Measurements from ENCODE around the gene COX7A2L. TPM values are rescaled to one million over a fixed set of nuclear protein-coding genes. Genes with fewer than 3 reads are reported as not detected.

The COX7A2L gene
- total and polyA plus RNA-seq, 2 experiments from 2014 or later: 112 to 149 TPM

DNA sequence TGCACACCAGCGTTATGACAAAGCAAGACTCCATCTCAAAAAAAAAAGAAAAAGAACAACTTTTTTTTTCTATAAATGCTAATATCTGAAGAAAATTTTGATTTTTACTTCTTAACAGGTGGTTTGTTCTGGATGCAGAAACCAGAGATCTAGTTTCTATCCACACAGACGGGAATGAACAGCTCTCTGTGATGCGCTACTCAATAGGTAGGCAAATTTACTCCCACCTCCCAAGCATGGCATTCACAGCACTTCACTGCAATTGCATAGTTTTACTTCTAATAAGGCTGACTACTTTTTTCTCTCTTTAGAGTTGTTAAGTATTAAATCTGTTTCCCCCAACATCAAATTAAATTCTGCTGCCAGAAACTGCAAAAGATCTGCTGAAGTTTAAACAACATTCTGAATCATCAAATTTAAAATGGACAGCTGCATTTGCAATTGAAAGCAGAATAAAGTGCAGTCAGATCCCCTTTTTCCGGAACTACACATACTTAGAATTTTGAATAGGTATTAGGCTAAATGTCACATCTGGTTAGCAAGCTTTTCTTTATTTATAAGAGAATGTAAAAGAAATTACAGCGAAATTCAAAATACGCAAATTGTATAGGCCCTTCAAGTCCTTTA lies 45.1 kb downstream of the COX7A2L start:
- no peak for TF ChIP-seq ZNF114 (CRISPR knock-in tag; IDR thresholded peaks at IDR 0.05)
- TF ChIP-seq, protein P1, sequence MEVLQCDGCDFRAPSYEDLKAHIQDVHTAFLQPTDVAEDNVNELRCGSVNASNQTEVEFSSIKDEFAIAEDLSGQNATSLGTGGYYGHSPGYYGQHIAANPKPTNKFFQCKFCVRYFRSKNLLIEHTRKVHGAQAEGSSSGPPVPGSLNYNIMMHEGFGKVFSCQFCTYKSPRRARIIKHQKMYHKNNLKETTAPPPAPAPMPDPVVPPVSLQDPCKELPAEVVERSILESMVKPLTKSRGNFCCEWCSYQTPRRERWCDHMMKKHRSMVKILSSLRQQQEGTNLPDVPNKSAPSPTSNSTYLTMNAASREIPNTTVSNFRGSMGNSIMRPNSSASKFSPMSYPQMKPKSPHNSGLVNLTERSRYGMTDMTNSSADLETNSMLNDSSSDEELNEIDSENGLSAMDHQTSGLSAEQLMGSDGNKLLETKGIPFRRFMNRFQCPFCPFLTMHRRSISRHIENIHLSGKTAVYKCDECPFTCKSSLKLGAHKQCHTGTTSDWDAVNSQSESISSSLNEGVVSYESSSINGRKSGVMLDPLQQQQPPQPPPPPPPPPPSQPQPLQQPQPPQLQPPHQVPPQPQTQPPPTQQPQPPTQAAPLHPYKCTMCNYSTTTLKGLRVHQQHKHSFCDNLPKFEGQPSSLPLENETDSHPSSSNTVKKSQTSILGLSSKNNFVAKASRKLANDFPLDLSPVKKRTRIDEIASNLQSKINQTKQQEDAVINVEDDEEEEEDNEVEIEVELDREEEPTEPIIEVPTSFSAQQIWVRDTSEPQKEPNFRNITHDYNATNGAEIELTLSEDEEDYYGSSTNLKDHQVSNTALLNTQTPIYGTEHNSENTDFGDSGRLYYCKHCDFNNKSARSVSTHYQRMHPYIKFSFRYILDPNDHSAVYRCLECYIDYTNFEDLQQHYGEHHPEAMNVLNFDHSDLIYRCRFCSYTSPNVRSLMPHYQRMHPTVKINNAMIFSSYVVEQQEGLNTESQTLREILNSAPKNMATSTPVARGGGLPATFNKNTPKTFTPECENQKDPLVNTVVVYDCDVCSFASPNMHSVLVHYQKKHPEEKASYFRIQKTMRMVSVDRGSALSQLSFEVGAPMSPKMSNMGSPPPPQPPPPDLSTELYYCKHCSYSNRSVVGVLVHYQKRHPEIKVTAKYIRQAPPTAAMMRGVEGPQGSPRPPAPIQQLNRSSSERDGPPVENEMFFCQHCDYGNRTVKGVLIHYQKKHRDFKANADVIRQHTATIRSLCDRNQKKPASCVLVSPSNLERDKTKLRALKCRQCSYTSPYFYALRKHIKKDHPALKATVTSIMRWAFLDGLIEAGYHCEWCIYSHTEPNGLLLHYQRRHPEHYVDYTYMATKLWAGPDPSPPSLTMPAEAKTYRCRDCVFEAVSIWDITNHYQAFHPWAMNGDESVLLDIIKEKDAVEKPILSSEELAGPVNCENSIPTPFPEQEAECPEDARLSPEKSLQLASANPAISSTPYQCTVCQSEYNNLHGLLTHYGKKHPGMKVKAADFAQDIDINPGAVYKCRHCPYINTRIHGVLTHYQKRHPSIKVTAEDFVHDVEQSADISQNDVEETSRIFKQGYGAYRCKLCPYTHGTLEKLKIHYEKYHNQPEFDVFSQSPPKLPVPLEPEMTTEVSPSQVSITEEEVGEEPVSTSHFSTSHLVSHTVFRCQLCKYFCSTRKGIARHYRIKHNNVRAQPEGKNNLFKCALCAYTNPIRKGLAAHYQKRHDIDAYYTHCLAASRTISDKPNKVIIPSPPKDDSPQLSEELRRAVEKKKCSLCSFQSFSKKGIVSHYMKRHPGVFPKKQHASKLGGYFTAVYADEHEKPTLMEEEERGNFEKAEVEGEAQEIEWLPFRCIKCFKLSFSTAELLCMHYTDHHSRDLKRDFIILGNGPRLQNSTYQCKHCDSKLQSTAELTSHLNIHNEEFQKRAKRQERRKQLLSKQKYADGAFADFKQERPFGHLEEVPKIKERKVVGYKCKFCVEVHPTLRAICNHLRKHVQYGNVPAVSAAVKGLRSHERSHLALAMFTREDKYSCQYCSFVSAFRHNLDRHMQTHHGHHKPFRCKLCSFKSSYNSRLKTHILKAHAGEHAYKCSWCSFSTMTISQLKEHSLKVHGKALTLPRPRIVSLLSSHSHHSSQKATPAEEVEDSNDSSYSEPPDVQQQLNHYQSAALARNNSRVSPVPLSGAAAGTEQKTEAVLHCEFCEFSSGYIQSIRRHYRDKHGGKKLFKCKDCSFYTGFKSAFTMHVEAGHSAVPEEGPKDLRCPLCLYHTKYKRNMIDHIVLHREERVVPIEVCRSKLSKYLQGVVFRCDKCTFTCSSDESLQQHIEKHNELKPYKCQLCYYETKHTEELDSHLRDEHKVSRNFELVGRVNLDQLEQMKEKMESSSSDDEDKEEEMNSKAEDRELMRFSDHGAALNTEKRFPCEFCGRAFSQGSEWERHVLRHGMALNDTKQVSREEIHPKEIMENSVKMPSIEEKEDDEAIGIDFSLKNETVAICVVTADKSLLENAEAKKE (CRISPR knock-in tag; IDR thresholded peaks at IDR 0.05): no peak
- H3K9me2 ChIP-seq (ENCODE audit: insufficient read depth): no peaks in the 10 kb centered on the region
- H3K79me2 ChIP-seq (replicated peaks; ENCODE audit: insufficient read depth): no peaks in the 10 kb centered on the region
- Mint-ChIP-seq H3K4me1 (0 out of 3 replicates have a peak, but pooled peaks cover 2% of the 10 kb centered on the region), H3K4me3 (no peak overlapping the region), H3K27me3 (ENCODE audit: insufficient read depth, low read depth, poor library complexity) (no peaks in the 10 kb centered on the region), H3K9me3 (no peaks in the 10 kb centered on the region), H3K36me3 (ENCODE audit: low read depth) (peaks cover 32% of the 10 kb centered on the region), H3K27ac (no peak overlapping the region)
- no peak overlapping the region for H3K4me2 ChIP-seq
- H3F3A ChIP-seq (replicated peaks; ENCODE audit: low read depth): no peaks in the 10 kb centered on the region
- no peak overlapping the region for H3K4me3 ChIP-seq
- no peaks in the 10 kb centered on the region for H3K36me3 ChIP-seq (ENCODE audit: insufficient read depth)
- H3K4me1 ChIP-seq (ENCODE audit: insufficient read depth): 0 out of 2 replicates have a peak, but pooled peaks cover 4% of the 10 kb centered on the region
- no peak overlapping the region for H3K27ac ChIP-seq (ENCODE audit: low read depth)
- H4K20me1 ChIP-seq (replicated peaks; ENCODE audit: insufficient read depth): no peaks in the 10 kb centered on the region
- H3K27me3 ChIP-seq (ENCODE audit: insufficient read depth): no peaks in the 10 kb centered on the region
- no peak overlapping the region for H2AFZ ChIP-seq
- no peak for DNase-seq (ENCODE audit: low spot score)
- ATAC-seq: no peak

DNA sequence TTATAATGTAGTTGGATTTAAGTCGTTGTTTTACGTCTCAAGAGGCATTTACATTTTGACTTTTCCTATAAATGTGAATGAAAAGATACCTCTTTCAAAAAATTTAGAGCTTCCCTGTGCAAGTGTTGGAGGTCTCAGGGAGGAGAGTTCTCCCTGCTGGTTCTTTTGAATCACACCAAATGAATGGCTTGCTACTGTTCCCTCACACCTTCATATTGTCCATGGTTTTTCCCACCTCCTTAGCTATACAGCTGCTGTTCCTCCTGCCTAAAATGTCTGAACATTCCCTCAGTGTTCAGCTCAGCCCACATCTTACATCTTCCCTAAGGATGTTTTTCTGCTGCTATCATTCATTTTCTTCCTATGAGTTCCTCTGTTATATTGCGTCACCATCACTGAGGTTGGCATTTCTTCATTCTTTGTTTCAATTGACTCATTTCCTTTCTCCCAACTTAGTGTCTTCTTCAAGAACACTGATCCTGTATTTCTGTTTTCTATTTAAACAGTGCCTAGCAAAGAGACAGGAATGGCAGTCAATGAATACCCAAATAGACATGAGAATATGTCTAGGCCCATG lies 46.0 kb downstream of the COX7A2L start:
- Histone ChIP-seq H3K79me2 (replicated peaks; ENCODE audit: insufficient read depth) (no peaks in the 10 kb centered on the region), H3K27me3 (ENCODE audit: insufficient read depth) (no peaks in the 10 kb centered on the region), H3K36me3 (ENCODE audit: insufficient read depth) (no peaks in the 10 kb centered on the region), H3F3A (replicated peaks; ENCODE audit: low read depth) (no peaks in the 10 kb centered on the region), H3K27ac (ENCODE audit: low read depth) (no peak overlapping the region), H3K4me1 (ENCODE audit: insufficient read depth) (0 out of 2 replicates have a peak, but pooled peaks cover 4% of the 10 kb centered on the region), H3K4me2 (no peak overlapping the region), H3K9me2 (ENCODE audit: insufficient read depth) (no peaks in the 10 kb centered on the region), H2AFZ (no peak overlapping the region), H4K20me1 (replicated peaks; ENCODE audit: insufficient read depth) (0 out of 2 replicates have a peak, but pooled peaks cover 3% of the 10 kb centered on the region), H3K4me3 (no peak overlapping the region)
- DNase-seq (ENCODE audit: low spot score) (no peak), ATAC-seq (no peak)
- no peaks in the 10 kb centered on the region for H3K9me3 Mint-ChIP-seq
- no peak overlapping the region for H3K27ac Mint-ChIP-seq
- no peak overlapping the region for H3K4me3 Mint-ChIP-seq
- peaks cover 22% of the 10 kb centered on the region; the same call in 2 of the 3 replicates for H3K36me3 Mint-ChIP-seq (ENCODE audit: low read depth)
- TF ChIP-seq CREB1 (CRISPR knock-in tag; IDR thresholded peaks at IDR 0.05; ENCODE audit: low read depth) (no peak), JUNB (IDR thresholded peaks at IDR 0.05; ENCODE audit: unreplicated experiment) (no peak), ZNF331 (CRISPR knock-in tag; IDR thresholded peaks at IDR 0.05; ENCODE audit: low read depth) (no peak), STAT1 (IDR thresholded peaks at IDR 0.05; ENCODE audit: unreplicated experiment) (no peak)
- H3K4me1 Mint-ChIP-seq: 0 out of 3 replicates have a peak, but pooled peaks cover 2% of the 10 kb centered on the region
- H3K27me3 Mint-ChIP-seq (ENCODE audit: insufficient read depth, low read depth, poor library complexity): no peaks in the 10 kb centered on the region
